ENCODE results near the gene CHST4.
A peak's percentile ranks its signal among the peaks of the same experiment; 100 is the strongest.
"Not testable (repeated sequence)": the region's sequence is repeated elsewhere in the genome, so short reads cannot be mapped to it uniquely, and the experiment has no call there.

The CHST4 gene

DNA sequence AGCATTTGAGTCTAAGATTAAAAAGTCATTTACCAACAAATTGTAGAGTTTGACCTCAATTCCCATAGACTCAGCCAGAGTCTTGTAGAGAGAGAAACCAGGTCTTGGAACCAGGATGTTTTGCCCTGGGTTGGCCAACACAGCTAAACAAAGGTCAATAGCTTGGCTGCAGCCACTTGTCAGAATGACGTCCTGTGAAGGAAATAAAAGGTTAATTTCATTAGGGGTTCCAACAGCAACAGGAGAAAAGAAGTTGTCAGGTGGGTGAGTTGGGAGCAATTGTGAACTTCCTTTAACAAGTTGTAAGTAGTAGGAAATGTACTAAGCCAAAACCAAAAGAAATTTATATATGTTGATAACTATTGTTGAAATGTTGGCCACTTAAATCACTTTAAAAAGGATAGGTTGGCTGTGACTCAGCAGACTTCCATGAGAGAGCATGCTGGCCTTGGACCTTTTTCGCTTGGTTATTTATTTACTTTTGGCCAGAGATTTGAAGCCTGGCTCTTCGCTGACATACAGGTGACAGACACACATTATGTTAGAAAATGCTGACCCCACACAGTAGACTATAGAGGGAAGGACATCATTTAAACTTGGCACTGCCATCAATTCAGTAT lies 46.4 kb downstream of the CHST4 start:
- TF ChIP-seq, protein P1, sequence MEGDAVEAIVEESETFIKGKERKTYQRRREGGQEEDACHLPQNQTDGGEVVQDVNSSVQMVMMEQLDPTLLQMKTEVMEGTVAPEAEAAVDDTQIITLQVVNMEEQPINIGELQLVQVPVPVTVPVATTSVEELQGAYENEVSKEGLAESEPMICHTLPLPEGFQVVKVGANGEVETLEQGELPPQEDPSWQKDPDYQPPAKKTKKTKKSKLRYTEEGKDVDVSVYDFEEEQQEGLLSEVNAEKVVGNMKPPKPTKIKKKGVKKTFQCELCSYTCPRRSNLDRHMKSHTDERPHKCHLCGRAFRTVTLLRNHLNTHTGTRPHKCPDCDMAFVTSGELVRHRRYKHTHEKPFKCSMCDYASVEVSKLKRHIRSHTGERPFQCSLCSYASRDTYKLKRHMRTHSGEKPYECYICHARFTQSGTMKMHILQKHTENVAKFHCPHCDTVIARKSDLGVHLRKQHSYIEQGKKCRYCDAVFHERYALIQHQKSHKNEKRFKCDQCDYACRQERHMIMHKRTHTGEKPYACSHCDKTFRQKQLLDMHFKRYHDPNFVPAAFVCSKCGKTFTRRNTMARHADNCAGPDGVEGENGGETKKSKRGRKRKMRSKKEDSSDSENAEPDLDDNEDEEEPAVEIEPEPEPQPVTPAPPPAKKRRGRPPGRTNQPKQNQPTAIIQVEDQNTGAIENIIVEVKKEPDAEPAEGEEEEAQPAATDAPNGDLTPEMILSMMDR (conservative IDR thresholded peaks at IDR 0.05): no peak
- H3K27ac ChIP-seq: no peak overlapping the region

DNA sequence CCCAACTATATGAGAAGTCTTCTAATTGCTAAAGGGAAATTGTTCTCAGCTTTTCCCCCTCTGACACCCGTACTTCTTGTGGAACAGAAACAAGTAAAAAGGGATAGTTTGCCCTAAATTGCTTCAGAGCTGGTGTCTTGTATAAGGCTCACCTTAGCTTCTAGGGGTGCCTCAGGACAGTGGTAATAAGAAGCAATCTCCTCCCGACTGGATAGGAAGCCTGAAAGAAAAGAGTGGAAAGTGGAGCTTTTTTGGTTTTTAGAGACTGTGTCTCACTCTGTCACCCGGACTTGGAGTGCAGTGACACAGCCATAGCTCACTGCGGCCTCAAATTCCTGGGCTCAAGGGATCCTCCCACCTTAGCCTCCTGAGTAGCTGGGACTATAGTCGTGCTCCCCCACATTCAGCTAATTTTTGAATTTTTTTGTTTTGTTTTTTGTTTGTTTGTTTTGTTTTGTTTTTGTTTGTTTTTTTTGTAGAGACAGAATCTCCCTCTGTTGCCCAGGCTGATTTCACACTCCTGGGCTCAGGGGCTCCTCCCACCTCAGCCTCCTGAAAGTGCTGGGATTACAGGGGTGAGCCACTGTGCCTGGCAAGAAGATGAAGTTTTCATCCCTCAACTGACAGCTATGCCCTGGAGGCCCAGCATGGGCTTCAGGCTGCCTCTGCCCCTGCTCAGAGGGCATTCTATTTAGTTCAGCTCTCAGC lies 47.3 kb downstream of the CHST4 start:
- TF ChIP-seq, protein P1 (conservative IDR thresholded peaks at IDR 0.05): no peak
- no peak overlapping the region for H3K27ac ChIP-seq

DNA sequence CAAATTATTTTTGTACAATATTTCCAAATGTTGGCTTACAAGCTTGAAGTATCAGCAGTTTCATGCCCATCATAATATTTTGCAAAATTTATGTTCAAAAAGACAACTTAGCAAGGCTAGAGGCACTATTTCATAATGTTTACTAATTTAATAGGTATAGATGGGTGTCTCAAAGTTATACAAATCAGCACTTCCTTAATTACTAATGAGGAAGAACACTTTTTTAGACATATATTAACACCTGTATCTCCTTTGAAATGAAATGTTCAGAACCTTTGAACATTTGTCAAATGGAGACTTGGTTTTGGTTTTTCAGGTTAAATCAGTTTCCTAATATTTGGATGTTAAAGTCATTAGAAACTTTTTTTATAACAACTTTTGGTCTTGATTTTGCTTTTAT lies 48.5 kb downstream of the CHST4 start:
- TF ChIP-seq, protein P1 (conservative IDR thresholded peaks at IDR 0.05): no peak

DNA sequence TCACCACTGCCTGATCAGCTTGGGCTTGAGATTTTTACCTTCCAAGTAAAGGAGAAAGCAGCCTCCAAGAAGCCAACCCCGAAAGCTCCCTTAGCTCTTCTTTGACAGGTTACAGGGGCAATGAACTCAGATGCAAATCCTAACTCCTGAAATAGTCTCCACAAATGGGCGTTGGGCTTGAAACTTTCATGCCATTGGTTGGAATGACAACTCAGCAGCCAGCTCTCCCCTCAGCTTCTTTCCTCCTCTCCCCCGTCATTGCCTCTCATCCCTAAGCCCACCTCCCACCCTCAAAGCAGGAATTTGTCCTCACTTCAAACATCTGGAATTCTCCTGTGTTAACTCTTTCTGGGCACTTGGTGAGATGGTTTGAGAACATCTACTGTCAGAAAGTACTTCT lies 50.7 kb downstream of the CHST4 start, which contains the start of gene TAT:
Gene TAT, minus strand, starts transcription at position 122 of the 400 bp plus-strand sequence. CDS start 677 bp downstream, outside the sequence.
- TF ChIP-seq, protein P1 (conservative IDR thresholded peaks at IDR 0.05): no peak
- H3K27ac ChIP-seq: no peak within 1 kb of the TSS

More for the DNA sequence above, 48.5 kb downstream of the CHST4 start:
- no peak overlapping the region for H3K27ac ChIP-seq

DNA sequence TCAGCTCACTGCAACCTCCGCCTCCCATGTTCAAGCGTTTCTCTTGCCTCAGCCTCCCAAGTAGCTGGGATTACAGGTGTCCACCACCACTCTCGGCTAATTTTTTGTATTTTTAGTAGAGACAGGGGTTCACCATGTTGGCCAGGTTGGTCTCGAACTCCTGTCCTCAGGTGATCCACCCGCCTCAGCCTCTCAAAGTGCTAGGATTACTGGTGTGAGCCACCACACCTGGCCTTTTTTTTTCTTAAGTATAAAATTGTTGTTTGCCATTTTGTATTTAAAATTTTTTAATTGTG lies 56.3 kb downstream of the CHST4 start:
- H3K27ac ChIP-seq: not testable (repeated sequence)

DNA sequence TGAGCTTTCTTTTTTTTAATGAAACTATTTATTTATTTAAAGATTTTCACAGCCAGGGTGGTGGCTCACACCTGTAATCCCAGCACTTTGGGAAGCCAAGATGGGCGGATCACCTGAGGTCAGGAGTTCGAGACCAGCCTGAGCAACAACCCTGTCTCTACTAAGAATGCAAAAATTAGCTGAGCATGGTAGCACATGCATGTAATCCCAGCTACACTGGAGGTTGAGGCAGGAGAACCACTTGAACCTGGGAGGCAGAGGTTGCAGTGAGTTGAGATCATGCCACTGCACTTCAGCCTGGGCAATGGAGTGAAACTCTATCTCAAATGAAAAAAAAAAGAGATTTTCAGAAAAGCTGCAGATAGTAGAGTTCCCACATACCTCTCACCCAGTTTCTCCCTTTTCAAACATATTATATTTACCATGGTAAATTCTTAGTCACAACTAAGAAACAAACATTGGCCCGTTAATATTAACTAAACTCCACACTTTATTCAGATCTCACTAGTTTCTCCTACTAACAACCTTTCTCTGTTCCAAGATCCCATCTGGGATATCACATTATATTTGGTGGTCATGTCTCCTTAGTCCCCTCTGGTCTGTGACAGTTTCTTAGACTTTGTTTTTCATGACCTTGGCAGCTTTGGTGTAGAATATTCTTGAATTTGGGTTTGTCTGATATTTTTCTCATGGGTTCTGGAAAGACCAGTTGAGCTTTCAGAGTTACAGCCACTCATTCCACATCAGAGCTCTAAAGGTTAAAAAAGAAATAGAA lies 58.5 kb downstream of the CHST4 start:
- TF ChIP-seq, protein P1 (conservative IDR thresholded peaks at IDR 0.05): no peak
- peak overlapping the region; percentile 52 for H3K27ac ChIP-seq

DNA sequence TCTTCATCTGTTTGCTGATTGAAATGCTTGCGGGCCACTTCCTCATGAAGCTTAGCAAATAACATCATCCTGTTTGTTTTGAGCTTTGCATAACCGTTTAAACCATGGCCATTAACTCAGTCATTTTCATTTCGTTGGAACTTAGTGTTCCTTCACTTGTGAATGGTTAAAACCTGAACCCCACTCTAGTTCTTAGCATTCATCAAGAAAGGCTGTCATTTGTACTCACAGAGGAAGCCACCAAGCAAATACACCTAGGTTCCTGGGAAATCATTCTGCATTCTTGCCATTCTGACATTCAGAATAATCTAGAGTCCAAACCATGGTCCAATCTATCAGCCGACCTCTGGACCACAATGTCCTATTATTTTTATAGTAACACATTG lies 59.1 kb downstream of the CHST4 start:
- TF ChIP-seq, protein P1 (conservative IDR thresholded peaks at IDR 0.05): no peak
- H3K27ac ChIP-seq: peak overlapping the region; percentile 52
